Measurements from ENCODE around the gene HHIPL1. TPM values are rescaled to one million over a fixed set of nuclear protein-coding genes. Genes with fewer than 3 reads are reported as not detected.
A peak's percentile ranks its signal among the peaks of the same experiment; 100 is the strongest.

Gene HHIPL1
- polyA plus RNA-seq, 1 experiment, result 1.1 TPM

- POLR2A ChIA-PET, result no interaction called here
- Histone ChIP-seq H3K9me3 (ENCODE audit: control insufficient read depth, insufficient read depth, low read length) (no peaks in the 10 kb centered on the region; the same call in 1 of the 2 replicates), H3K27me3 (ENCODE audit: control insufficient read depth, insufficient read depth, low read length) (peaks cover 35% of the 10 kb centered on the region), H3K4me3 (ENCODE audit: low read depth, low read length) (no peak overlapping the region), H3K27ac (ENCODE audit: low read depth, low read length) (no peak overlapping the region)
- DNase-seq (ENCODE audit: low read depth, low spot score), result no peak
- CTCF ChIA-PET, result interaction anchor here (0.8 to 1.9 kb wide), 4 partner anchors 14 to 77 kb away, joined by 3 to 6 read pairs (median 4); no protein-coding TSS in a partner anchor
- TF ChIP-seq CTCF (IDR thresholded peaks at IDR 0.05; ENCODE audit: low read depth, low read length), result no peak
Observed at GRCh38 chr14:99686557-99687283, 41.8 kb downstream of the HHIPL1 start.

GRCh38 chr14:99687284-99688209 lies 42.6 kb downstream of the HHIPL1 start:
- H3K27me3 ChIP-seq (ENCODE audit: control insufficient read depth, insufficient read depth, low read length), result peaks cover 37% of the 10 kb centered on the region
- DNase-seq (ENCODE audit: low read depth, low spot score), result no peak
- ChIA-PET CTCF (interaction anchor here (0.7 to 1.9 kb wide), 8 partner anchors 13 to 212 kb away, joined by 3 to 6 read pairs (median 4); no protein-coding TSS in a partner anchor), POLR2A (no interaction called here)
- TF ChIP-seq CTCF (IDR thresholded peaks at IDR 0.05; ENCODE audit: low read depth, low read length), result peak; percentile 60
- no peak overlapping the region for H3K4me3 ChIP-seq (ENCODE audit: low read depth, low read length)
- H3K27ac ChIP-seq (ENCODE audit: low read depth, low read length), result no peak overlapping the region
- no peaks in the 10 kb centered on the region; the same call in 1 of the 2 replicates for H3K9me3 ChIP-seq (ENCODE audit: control insufficient read depth, insufficient read depth, low read length)

GRCh38 chr14:99688210-99688581 lies 43.3 kb downstream of the HHIPL1 start:
- Histone ChIP-seq H3K4me3 (ENCODE audit: low read depth, low read length) (no peak overlapping the region), H3K9me3 (ENCODE audit: control insufficient read depth, insufficient read depth, low read length) (no peaks in the 10 kb centered on the region; the same call in 1 of the 2 replicates), H3K27me3 (ENCODE audit: control insufficient read depth, insufficient read depth, low read length) (peaks cover 37% of the 10 kb centered on the region), H3K27ac (ENCODE audit: low read depth, low read length) (no peak overlapping the region)
- TF ChIP-seq CTCF (IDR thresholded peaks at IDR 0.05; ENCODE audit: low read depth, low read length), result no peak
- CTCF ChIA-PET, result interaction anchor here (0.7 to 1.9 kb wide), 7 partner anchors 13 to 212 kb away, joined by 3 to 6 read pairs (median 4); no protein-coding TSS in a partner anchor
- DNase-seq (ENCODE audit: low read depth, low spot score), result no peak
- POLR2A ChIA-PET, result no interaction called here

- H3K9me3 ChIP-seq (ENCODE audit: control insufficient read depth, insufficient read depth, low read length), result no peaks in the 10 kb centered on the region; the same call in 1 of the 2 replicates
- CTCF ChIA-PET, result interaction anchor here (1.0 to 1.6 kb wide), 3 partner anchors 194 to 211 kb away, joined by 3 to 4 read pairs (median 4); no protein-coding TSS in a partner anchor
- DNase-seq (ENCODE audit: low read depth, low spot score), result no peak
Observed at GRCh38 chr14:99688629-99689028, 43.7 kb downstream of the HHIPL1 start.

More at GRCh38 chr14:99688629-99689028, 43.7 kb downstream of the HHIPL1 start:
- H3K4me3 ChIP-seq (ENCODE audit: low read depth, low read length), result no peak overlapping the region
- H3K27me3 ChIP-seq (ENCODE audit: control insufficient read depth, insufficient read depth, low read length), result peaks cover 37% of the 10 kb centered on the region
- POLR2A ChIA-PET, result no interaction called here
- H3K27ac ChIP-seq (ENCODE audit: low read depth, low read length), result no peak overlapping the region
- no peak for TF ChIP-seq CTCF (IDR thresholded peaks at IDR 0.05; ENCODE audit: low read depth, low read length)

Data from AG04450 (cell line).